ENCODE measurements around the gene YKT6. TPM values are rescaled to one million over a fixed set of nuclear protein-coding genes. Genes with fewer than 3 reads are reported as not detected.
A peak's percentile ranks its signal among the peaks of the same experiment; 100 is the strongest.
"Not testable (repeated sequence)": the region's sequence is repeated elsewhere in the genome, so short reads cannot be mapped to it uniquely, and the experiment has no call there.

Gene YKT6
- total RNA-seq, 1 donor from 2014 or later, result 82.5 TPM

DNA sequence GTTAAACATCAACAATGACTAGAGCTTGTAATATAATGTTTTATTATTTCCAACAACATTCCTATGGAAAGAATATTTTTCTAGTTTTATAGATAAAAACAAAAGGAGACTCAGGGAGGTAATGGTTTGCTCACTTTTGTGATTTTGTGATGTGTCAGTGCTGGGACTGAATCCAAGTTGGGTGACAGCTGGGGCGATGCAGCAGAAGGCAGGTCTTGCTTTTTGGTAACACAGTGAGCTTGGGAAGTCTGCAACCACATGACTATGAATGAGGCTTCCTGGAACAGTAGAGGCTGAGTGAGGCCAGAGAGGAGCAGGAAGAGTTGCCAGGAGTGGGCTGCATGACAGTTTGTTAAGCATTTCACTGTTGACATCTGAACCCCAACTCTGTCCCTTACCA is 4.9 kb upstream of the YKT6 start:
- Mint-ChIP-seq H3K36me3 (ENCODE audit: insufficient read depth) (no peaks in the 10 kb centered on the region), H3K4me1 (ENCODE audit: low read depth) (no peaks in the 10 kb centered on the region), H3K27me3 (peaks cover 15% of the 10 kb centered on the region), H3K4me3 (ENCODE audit: low read depth) (no peak overlapping the region), H3K27ac (no peak overlapping the region), H3K9me3 (ENCODE audit: low read depth) (no peaks in the 10 kb centered on the region)
- TF ChIP-seq, protein P1, sequence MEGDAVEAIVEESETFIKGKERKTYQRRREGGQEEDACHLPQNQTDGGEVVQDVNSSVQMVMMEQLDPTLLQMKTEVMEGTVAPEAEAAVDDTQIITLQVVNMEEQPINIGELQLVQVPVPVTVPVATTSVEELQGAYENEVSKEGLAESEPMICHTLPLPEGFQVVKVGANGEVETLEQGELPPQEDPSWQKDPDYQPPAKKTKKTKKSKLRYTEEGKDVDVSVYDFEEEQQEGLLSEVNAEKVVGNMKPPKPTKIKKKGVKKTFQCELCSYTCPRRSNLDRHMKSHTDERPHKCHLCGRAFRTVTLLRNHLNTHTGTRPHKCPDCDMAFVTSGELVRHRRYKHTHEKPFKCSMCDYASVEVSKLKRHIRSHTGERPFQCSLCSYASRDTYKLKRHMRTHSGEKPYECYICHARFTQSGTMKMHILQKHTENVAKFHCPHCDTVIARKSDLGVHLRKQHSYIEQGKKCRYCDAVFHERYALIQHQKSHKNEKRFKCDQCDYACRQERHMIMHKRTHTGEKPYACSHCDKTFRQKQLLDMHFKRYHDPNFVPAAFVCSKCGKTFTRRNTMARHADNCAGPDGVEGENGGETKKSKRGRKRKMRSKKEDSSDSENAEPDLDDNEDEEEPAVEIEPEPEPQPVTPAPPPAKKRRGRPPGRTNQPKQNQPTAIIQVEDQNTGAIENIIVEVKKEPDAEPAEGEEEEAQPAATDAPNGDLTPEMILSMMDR (IDR thresholded peaks at IDR 0.05; ENCODE audit: unreplicated experiment), result no peak
- no peak for DNase-seq (ENCODE audit: low spot score, unreplicated experiment)

DNA sequence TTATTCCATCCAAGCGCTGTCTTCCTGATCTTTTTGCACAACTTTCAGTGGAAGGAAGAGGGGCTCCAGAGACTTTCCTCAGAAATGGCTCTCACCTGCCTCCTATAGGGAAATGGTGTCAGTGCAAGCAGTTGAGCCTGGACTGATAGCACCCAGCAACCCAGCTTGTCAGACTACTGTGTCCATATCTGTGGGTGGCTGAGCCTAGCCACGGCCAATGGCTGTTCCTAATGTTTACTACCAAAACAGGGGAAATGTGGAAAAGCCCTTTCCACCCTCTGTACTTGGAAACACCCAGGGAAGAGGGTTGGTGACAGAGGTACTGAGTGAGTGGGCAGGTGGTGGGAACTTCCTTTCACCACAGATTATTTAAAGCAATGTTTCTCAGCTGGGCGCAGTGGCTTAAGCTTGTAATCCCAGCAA is 4.3 kb upstream of the YKT6 start:
- Mint-ChIP-seq H3K9me3 (ENCODE audit: low read depth) (no peaks in the 10 kb centered on the region), H3K4me1 (ENCODE audit: low read depth) (peaks cover 1% of the 10 kb centered on the region), H3K4me3 (ENCODE audit: low read depth) (no peak overlapping the region), H3K27me3 (peaks cover 15% of the 10 kb centered on the region), H3K27ac (no peak overlapping the region), H3K36me3 (ENCODE audit: insufficient read depth) (no peaks in the 10 kb centered on the region)
- TF ChIP-seq, protein P1 (IDR thresholded peaks at IDR 0.05; ENCODE audit: unreplicated experiment), result peak; percentile 65
- DNase-seq (ENCODE audit: low spot score, unreplicated experiment), result no peak

- Mint-ChIP-seq H3K27ac (no peak overlapping the region), H3K9me3 (ENCODE audit: low read depth) (no peaks in the 10 kb centered on the region), H3K4me1 (ENCODE audit: low read depth) (peaks cover 9% of the 10 kb centered on the region), H3K4me3 (ENCODE audit: low read depth) (no peak overlapping the region), H3K27me3 (peaks cover 13% of the 10 kb centered on the region), H3K36me3 (ENCODE audit: insufficient read depth) (no peaks in the 10 kb centered on the region)
- TF ChIP-seq, protein P1 (IDR thresholded peaks at IDR 0.05; ENCODE audit: unreplicated experiment), result no peak
- no peak for DNase-seq (ENCODE audit: low spot score, unreplicated experiment)
Observed at GRCh38 chr7:44197474-44197873, 3.3 kb upstream of the YKT6 start.

GRCh38 chr7:44200163-44200562 is 615 bp upstream of the YKT6 start:
- H3K36me3 Mint-ChIP-seq (ENCODE audit: insufficient read depth); DNase-seq (ENCODE audit: low spot score, unreplicated experiment); H3K27me3 Mint-ChIP-seq; H3K9me3 Mint-ChIP-seq (ENCODE audit: low read depth); H3K27ac Mint-ChIP-seq: not testable (repeated sequence)
- peaks cover 13% of the 10 kb centered on the region for H3K4me1 Mint-ChIP-seq (ENCODE audit: low read depth)
- H3K4me3 Mint-ChIP-seq (ENCODE audit: low read depth), result peak overlapping the region; percentile 58

- peaks cover 7% of the 10 kb centered on the region for H3K27me3 Mint-ChIP-seq
- DNase-seq (ENCODE audit: low spot score, unreplicated experiment), result no peak
- H3K4me1 Mint-ChIP-seq (ENCODE audit: low read depth), result peaks cover 13% of the 10 kb centered on the region
- TF ChIP-seq, protein P1 (IDR thresholded peaks at IDR 0.05; ENCODE audit: unreplicated experiment), result no peak
- no peaks in the 10 kb centered on the region for H3K9me3 Mint-ChIP-seq (ENCODE audit: low read depth)
- H3K36me3 Mint-ChIP-seq (ENCODE audit: insufficient read depth), result peaks cover 8% of the 10 kb centered on the region
- peak overlapping the region; percentile 92 for H3K4me3 Mint-ChIP-seq (ENCODE audit: low read depth)
- peak overlapping the region; percentile 97 for H3K27ac Mint-ChIP-seq
Observed at GRCh38 chr7:44201813-44202212, 1.0 kb downstream of the YKT6 start.

- TF ChIP-seq, protein P1 (IDR thresholded peaks at IDR 0.05; ENCODE audit: unreplicated experiment), result no peak
- Mint-ChIP-seq H3K36me3 (ENCODE audit: insufficient read depth) (peaks cover 23% of the 10 kb centered on the region), H3K9me3 (ENCODE audit: low read depth) (no peaks in the 10 kb centered on the region), H3K27me3 (no peaks in the 10 kb centered on the region), H3K4me3 (ENCODE audit: low read depth) (no peak overlapping the region), H3K4me1 (ENCODE audit: low read depth) (peaks cover 13% of the 10 kb centered on the region), H3K27ac (no peak overlapping the region)
- no peak for DNase-seq (ENCODE audit: low spot score, unreplicated experiment)
Observed at GRCh38 chr7:44206008-44206407, 5.2 kb downstream of the YKT6 start.

Measured in progenitor cell of endocrine pancreas (in vitro differentiated cells).